HepG2 (cell line): ENCODE measurements around the gene LRBA. TPM values are rescaled to one million over a fixed set of nuclear protein-coding genes. Genes with fewer than 3 reads are reported as not detected.

Experiments used
- ATAC-seq: fragments of 200-7000 bp; cut with Tn5 transposase; 3 replicates; pipeline ENCODE4 v1.9.1; 2020; ENCODE audit warnings: mild to moderate bottlenecking, moderate library complexity
- BruUV-seq: library from RNA; stranded (reverse); fragments of 400-500 nt; replicated peaks from 2 replicates; lab custom pipeline; 2021; lab: Mats Ljungman, UMichigan
- CTCF ChIA-PET: fragments of 300-600 bp; formaldehyde crosslinking; extraction: SDS; loops from one replicate; lab custom pipeline; 2021; ENCODE audit warnings: low total read pairs, inconsistent platforms, low intra/inter-chr PET ratio; lab: Yijun Ruan, JAX
- POLR2A ChIA-PET: fragments of 350-600 bp; sonication (Branson Sonifier 250); formaldehyde crosslinking; loops from one replicate; lab custom pipeline; 2020; ENCODE audit warnings: antibody characterized with exemption, inconsistent platforms; lab: Yijun Ruan, JAX
- DNase-seq: peaks from one replicate; pipeline ENCODE4 v3.0.0-alpha.2; 2015; ENCODE audit warnings: low spot score
- FAIRE-seq: peaks from 3 replicates; lab custom pipeline; 2011; peaks lifted over from hg19 to GRCh38; lab: Jason Lieb, UNC
- H2AFZ ChIP-seq: one replicate; pipeline ENCODE4 v1.6.1; 2011; ENCODE audit warnings: low read length, inconsistent platforms
- H3K27ac ChIP-seq: fragments of 300-600 bp; 3 replicates; pipeline ENCODE4 v1.8.0; 2011; ENCODE audit warnings: mixed run types, mild to moderate bottlenecking, mixed read lengths, low read length, inconsistent platforms; ENCODE audit not compliant: insufficient read depth; ENCODE audit errors: extremely low read length
- H3K27me3 ChIP-seq, 2 experiments: fragments of 200-600 bp in 1 of 2; 2 replicates in 1 of 2; 3 replicates in 1 of 2; pipeline versions ENCODE4 v1.6.0 to v1.8.0; 2011; ENCODE audit warnings: low read length in 2 of 2, mild to moderate bottlenecking in 2 of 2, moderate library complexity in 2 of 2, inconsistent platforms in 1 of 2; ENCODE audit not compliant: insufficient read depth in 2 of 2, control insufficient read depth in 1 of 2
- H3K36me3 ChIP-seq, 2 experiments: fragments of 200-600 bp in 1 of 2; replicated peaks in 1 of 2; 2 replicates in 1 of 2; 3 replicates in 1 of 2; pipeline versions ENCODE4 v1.5.1 to v1.8.0; 2011; ENCODE audit warnings: low read length in 2 of 2, inconsistent platforms in 1 of 2; ENCODE audit not compliant: insufficient read depth in 2 of 2, control insufficient read depth in 1 of 2
- H3K4me1 ChIP-seq: 2 replicates; pipeline ENCODE4 v1.5.1; 2012; ENCODE audit warnings: low read length, inconsistent platforms; ENCODE audit not compliant: insufficient read depth
- H3K4me2 ChIP-seq: 2 replicates; pipeline ENCODE4 v1.6.0; 2011; ENCODE audit warnings: low read depth, low read length, inconsistent platforms
- H3K4me3 ChIP-seq, 3 experiments: fragments of 200-600 bp in 1 of 3; sonication (generic), shearing (Covaris generic) in 1 of 3; replicated peaks in 1 of 3; 2 replicates each; pipeline ENCODE4 v1.5.1; 2011 to 2016; ENCODE audit warnings: low read length in 3 of 3, inconsistent platforms in 2 of 3, low read depth in 2 of 3, mild to moderate bottlenecking in 2 of 3, control low read depth in 1 of 3, mixed read lengths in 1 of 3; ENCODE audit not compliant: insufficient read depth in 1 of 3
- H3K79me2 ChIP-seq: one replicate; pipeline ENCODE4 v1.6.1; 2011; ENCODE audit warnings: low read length, inconsistent platforms; ENCODE audit not compliant: insufficient read depth
- H3K9ac ChIP-seq: 2 replicates; pipeline ENCODE4 v1.6.0; 2011; ENCODE audit warnings: mild to moderate bottlenecking, low read depth, low read length, inconsistent platforms; ENCODE audit not compliant: insufficient read depth
- H3K9me3 ChIP-seq: 2 replicates; pipeline ENCODE4 v1.5.1; 2012; ENCODE audit warnings: mild to moderate bottlenecking, low read length
- H4K20me1 ChIP-seq: 2 replicates; pipeline ENCODE4 v1.6.0; 2011; ENCODE audit warnings: inconsistent platforms, mild to moderate bottlenecking, low read length, moderate library complexity; ENCODE audit not compliant: insufficient read depth
- ATF3 ChIP-seq: sonication (generic); formaldehyde crosslinking; IDR thresholded peaks from 2 replicates; pipeline ENCODE4 v1.4.0; 2020; ENCODE audit warnings: missing genetic modification reagents
- CEBPB ChIP-seq: IDR thresholded peaks from 2 replicates; pipeline ENCODE4 v1.6.1; 2011; ENCODE audit warnings: low read depth, low read length, improper control_type of control experiment, borderline replicate concordance
- CEBPG ChIP-seq: IDR thresholded peaks from 2 replicates; pipeline ENCODE4 v1.6.1; 2016
- CTCF ChIP-seq: sonication (generic); formaldehyde crosslinking; IDR thresholded peaks from 2 replicates; pipeline ENCODE4 v1.5.0; 2020; ENCODE audit warnings: mild to moderate bottlenecking, missing genetic modification reagents, moderate library complexity
- ELF4 ChIP-seq: sonication (generic); formaldehyde crosslinking; IDR thresholded peaks from 2 replicates; pipeline ENCODE4 v1.5.0; 2020; ENCODE audit warnings: missing genetic modification reagents, mild to moderate bottlenecking, moderate library complexity, borderline replicate concordance
- HNRNPH1 ChIP-seq: fragments of 200-400 bp; formaldehyde crosslinking; optimal IDR thresholded peaks from 2 replicates; pipeline ENCODE3; 2017; ENCODE audit warnings: mild to moderate bottlenecking, low read depth, low read length
- PCBP2 ChIP-seq: fragments of 200-400 bp; formaldehyde crosslinking; optimal IDR thresholded peaks from 2 replicates; pipeline ENCODE3; 2018; ENCODE audit warnings: low read length, low read depth; ENCODE audit not compliant: poor library complexity, severe bottlenecking
- RARG ChIP-seq: sonication (generic); formaldehyde crosslinking; IDR thresholded peaks from 2 replicates; pipeline ENCODE4 v1.4.0; 2020; ENCODE audit warnings: low read depth, mild to moderate bottlenecking, missing genetic modification reagents
- STAG1 ChIP-seq: sonication (generic); formaldehyde crosslinking; IDR thresholded peaks from 2 replicates; pipeline ENCODE4 v1.4.0; 2020; ENCODE audit warnings: missing genetic modification reagents
- ZNF281 ChIP-seq: sonication (generic); formaldehyde crosslinking; IDR thresholded peaks from 2 replicates; pipeline ENCODE4 v1.4.0; 2020; ENCODE audit warnings: missing genetic modification reagents, borderline replicate concordance
- ZNF772 ChIP-seq: sonication (generic); formaldehyde crosslinking; IDR thresholded peaks from 2 replicates; pipeline ENCODE4 v1.5.0; 2020; ENCODE audit warnings: mild to moderate bottlenecking, missing genetic modification reagents
- WGBS: methylation state at CpG from one replicate; pipeline ENCODE4 v1.1.6; 2017; ENCODE audit warnings: low lambda C conversion rate; 5-methylcytosine and 5-hydroxymethylcytosine counted together
- in situ Hi-C: cut with HindIII; loops from 2 replicates; pipeline ENCODE4 v1.10.0; 2017; ENCODE audit warnings: low pct_unique_long_range_greater_than_20kb; ENCODE audit not compliant: extremely low pct_ligation_motif_present
- intact Hi-C: fragments of 100-400 bp; cut with micrococcal nuclease; formaldehyde crosslinking; loops from one replicate; pipeline ENCODE4 v1.10.0; 2022; ENCODE audit not compliant: unreplicated experiment
- polyA plus RNA-seq, 8 experiments: library from polyadenylated mRNA; depleted of rRNA in 3 of 8; stranded (reverse) in 7 of 8; unstranded in 1 of 8; fragments of >200 nt; fragmentation: Illumina TruSeq in 4 of 8; extraction: Trizol in 4 of 8; gene quantifications; 2 replicates each; pipeline versions ENCODE4 v1.2.1 to v1.2.3, GENCODE V29; 2011 to 2016; ENCODE audit warnings: low read depth in 4 of 8, missing spikeins in 1 of 8, mixed read lengths in 1 of 8; ENCODE audit not compliant: insufficient read depth in 1 of 8
- total RNA-seq, 5 experiments: library from RNA; depleted of rRNA; stranded (reverse); fragments of >200 nt; fragmentation: Illumina TruSeq; extraction: Trizol; gene quantifications; 2 replicates each; pipeline ENCODE4 v1.2.3, GENCODE V29; 2016; ENCODE audit warnings: low read depth in 1 of 5
- TF ChIP-seq, protein P1 (sequence below): sonication (generic); formaldehyde crosslinking; IDR thresholded peaks from 2 replicates; pipeline ENCODE4 v1.8.1; 2022; ENCODE audit warnings: low read depth, mild to moderate bottlenecking, missing genetic modification reagents
- TF ChIP-seq, protein P2 (sequence below): sonication (generic); formaldehyde crosslinking; IDR thresholded peaks from 2 replicates; pipeline ENCODE4 v1.8.0; 2022; ENCODE audit warnings: missing genetic modification reagents, low read depth, mild to moderate bottlenecking, borderline replicate concordance

The LRBA gene
- total and polyA plus RNA-seq, 2 of the 13 experiments (the other 11 are each of a cell fraction or from before 2014, with no cell fraction given), result 21.0 to 37.2 TPM

- no TSS peak for BruUV-seq
- Histone ChIP-seq H2AFZ (no peak overlapping the region), H3K9ac (no peak overlapping the region)
- CTCF ChIA-PET, result no interaction called here
- TF ChIP-seq CTCF (CRISPR knock-in tag), result peak; percentile 68
- TF ChIP-seq PCBP2, result no peak
- TF ChIP-seq ZNF281 (CRISPR knock-in tag), result peak; percentile 48; the same call in 1 of the 2 replicates
- TF ChIP-seq, protein P1, sequence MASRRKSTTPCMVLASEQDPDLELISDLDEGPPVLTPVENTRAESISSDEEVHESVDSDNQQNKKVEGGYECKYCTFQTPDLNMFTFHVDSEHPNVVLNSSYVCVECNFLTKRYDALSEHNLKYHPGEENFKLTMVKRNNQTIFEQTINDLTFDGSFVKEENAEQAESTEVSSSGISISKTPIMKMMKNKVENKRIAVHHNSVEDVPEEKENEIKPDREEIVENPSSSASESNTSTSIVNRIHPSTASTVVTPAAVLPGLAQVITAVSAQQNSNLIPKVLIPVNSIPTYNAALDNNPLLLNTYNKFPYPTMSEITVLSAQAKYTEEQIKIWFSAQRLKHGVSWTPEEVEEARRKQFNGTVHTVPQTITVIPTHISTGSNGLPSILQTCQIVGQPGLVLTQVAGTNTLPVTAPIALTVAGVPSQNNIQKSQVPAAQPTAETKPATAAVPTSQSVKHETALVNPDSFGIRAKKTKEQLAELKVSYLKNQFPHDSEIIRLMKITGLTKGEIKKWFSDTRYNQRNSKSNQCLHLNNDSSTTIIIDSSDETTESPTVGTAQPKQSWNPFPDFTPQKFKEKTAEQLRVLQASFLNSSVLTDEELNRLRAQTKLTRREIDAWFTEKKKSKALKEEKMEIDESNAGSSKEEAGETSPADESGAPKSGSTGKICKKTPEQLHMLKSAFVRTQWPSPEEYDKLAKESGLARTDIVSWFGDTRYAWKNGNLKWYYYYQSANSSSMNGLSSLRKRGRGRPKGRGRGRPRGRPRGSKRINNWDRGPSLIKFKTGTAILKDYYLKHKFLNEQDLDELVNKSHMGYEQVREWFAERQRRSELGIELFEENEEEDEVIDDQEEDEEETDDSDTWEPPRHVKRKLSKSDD (CRISPR knock-in tag), result no peak
- TF ChIP-seq CEBPG (CRISPR knock-in tag), result peak; percentile 60
- TF ChIP-seq, protein P2, sequence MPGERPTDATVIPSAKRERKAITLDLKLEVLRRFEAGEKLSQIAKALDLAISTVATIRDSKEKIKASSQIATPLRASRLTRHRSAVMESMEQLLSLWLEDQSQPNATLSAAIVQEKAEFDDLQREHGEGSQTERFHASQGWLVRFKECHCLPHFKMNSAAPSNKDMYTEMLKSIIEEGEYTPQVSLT (CRISPR knock-in tag), result no peak
- TF ChIP-seq RARG (CRISPR knock-in tag), result no peak
- no peak for TF ChIP-seq ELF4 (CRISPR knock-in tag)
- TF ChIP-seq CEBPB, result peak; percentile 33; the same call in 1 of the 2 replicates
- TF ChIP-seq ZNF772, result no peak
- peak; percentile 64 for TF ChIP-seq STAG1 (CRISPR knock-in tag)
- TF ChIP-seq ATF3, result no peak
- no peak for TF ChIP-seq HNRNPH1
- TF ChIP-seq, all 625 proteins: peak for 5
- Histone ChIP-seq H3K4me1 (peaks cover 18% of the 10 kb centered on the region), H3K4me2 (0 out of 2 replicates have a peak overlapping the region, but pooled peaks have one; percentile 29), H3K36me3 (no peaks in the 10 kb centered on the region), H3K27ac (no peak overlapping the region), H3K9me3 (no peaks in the 10 kb centered on the region), H3K27me3 (no peaks in the 10 kb centered on the region; a peak in 1 of 5 replicates), H3K4me3 (no peak overlapping the region), H4K20me1 (no peaks in the 10 kb centered on the region), H3K79me2 (no peaks in the 10 kb centered on the region)
- DNase-seq, result peak; percentile 31
- in situ Hi-C loops (no loop called here), intact Hi-C loops (no loop called here)
- FAIRE-seq, result peak; percentile 37
- ATAC-seq, result peak; percentile 90
- WGBS, result 0% methylated on average over 3 of the region's 3 CpGs
- POLR2A ChIA-PET, result no interaction called here
These were observed 30.8 kb upstream of the LRBA start for GRCh38 chr4:151045907-151046306.
